GM12892 (cell line): ENCODE data around the gene WDFY3.

ENCODE experiments used
- POLR2A ChIP-seq: IDR thresholded peaks from 2 replicates; pipeline ENCODE4 v1.6.1; 2011; ENCODE audit warnings: low read depth, low read length, control low read depth
- POLR2AphosphoS5 ChIP-seq: IDR thresholded peaks from 2 replicates; pipeline ENCODE4 v1.6.1; 2011; ENCODE audit warnings: low read depth, low read length, control low read depth
- TAF1 ChIP-seq: IDR thresholded peaks from 2 replicates; pipeline ENCODE4 v1.6.1; 2011; ENCODE audit warnings: low read depth, mild to moderate bottlenecking, control low read depth, low read length, borderline replicate concordance

GRCh38 chr4:84673475-84674240 is 292.8 kb downstream of the WDFY3 start:
- TF ChIP-seq POLR2A (no peak), POLR2AphosphoS5 (no peak), TAF1 (no peak)
